ENCODE data around the gene ENAM.
"Not testable (repeated sequence)": the region's sequence is repeated elsewhere in the genome, so short reads cannot be mapped to it uniquely, and the experiment has no call there.

Gene ENAM

DNA sequence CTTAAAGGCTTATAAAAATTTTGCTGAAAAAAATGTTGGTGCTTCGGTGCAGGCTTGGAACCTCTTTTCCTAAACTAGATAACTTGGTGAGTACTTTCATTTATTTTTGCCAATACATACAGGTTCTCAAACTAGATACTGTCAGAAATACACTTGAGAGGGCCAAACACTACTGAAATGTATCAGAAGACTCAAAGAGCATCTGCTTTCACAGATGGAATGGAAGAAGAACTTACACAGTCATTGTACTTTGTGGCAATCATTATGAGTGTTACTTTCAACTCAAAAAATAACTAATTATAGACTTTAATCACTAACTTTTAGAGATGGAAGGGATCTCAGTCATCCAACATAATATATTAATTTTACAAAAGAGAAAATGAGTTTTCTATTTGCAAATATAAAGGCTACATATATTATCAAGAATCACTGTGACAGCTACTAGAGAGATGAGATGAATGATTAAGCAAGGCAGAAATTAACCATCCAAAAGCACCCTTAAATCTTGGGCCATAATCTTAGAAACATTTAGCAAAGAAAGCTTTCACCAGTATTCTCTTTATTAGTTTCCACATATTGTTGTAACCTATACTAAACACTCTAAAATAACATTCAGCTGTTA lies 1.0 kb downstream of the ENAM start:
- TF ChIP-seq, protein P1, sequence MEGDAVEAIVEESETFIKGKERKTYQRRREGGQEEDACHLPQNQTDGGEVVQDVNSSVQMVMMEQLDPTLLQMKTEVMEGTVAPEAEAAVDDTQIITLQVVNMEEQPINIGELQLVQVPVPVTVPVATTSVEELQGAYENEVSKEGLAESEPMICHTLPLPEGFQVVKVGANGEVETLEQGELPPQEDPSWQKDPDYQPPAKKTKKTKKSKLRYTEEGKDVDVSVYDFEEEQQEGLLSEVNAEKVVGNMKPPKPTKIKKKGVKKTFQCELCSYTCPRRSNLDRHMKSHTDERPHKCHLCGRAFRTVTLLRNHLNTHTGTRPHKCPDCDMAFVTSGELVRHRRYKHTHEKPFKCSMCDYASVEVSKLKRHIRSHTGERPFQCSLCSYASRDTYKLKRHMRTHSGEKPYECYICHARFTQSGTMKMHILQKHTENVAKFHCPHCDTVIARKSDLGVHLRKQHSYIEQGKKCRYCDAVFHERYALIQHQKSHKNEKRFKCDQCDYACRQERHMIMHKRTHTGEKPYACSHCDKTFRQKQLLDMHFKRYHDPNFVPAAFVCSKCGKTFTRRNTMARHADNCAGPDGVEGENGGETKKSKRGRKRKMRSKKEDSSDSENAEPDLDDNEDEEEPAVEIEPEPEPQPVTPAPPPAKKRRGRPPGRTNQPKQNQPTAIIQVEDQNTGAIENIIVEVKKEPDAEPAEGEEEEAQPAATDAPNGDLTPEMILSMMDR (conservative IDR thresholded peaks at IDR 0.05) = no peak
- TF ChIP-seq ZFX (IDR thresholded peaks at IDR 0.05) = no peak
- no peak overlapping the region for H3K27ac ChIP-seq

DNA sequence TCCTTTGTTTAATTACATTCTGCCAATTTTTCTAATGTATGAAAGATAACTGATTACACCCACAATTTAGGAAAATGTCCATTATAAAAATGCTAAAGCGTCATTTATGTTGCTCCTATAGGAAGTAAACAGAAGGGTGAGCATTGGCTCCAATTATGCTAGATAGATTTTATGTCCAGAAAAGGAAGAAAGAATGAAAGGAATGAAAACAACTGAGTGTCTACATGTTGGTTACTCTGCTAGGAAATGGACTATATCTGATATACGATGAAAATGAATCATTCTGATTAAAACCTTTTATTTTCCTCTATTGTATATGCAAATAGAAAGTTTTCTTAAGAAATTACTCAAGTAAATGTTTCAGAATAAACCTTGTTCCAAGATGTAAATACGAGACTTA lies 1.6 kb downstream of the ENAM start:
- TF ChIP-seq ZFX (IDR thresholded peaks at IDR 0.05) = no peak
- TF ChIP-seq, protein P1 (conservative IDR thresholded peaks at IDR 0.05) = no peak
- H3K27ac ChIP-seq = no peak overlapping the region

DNA sequence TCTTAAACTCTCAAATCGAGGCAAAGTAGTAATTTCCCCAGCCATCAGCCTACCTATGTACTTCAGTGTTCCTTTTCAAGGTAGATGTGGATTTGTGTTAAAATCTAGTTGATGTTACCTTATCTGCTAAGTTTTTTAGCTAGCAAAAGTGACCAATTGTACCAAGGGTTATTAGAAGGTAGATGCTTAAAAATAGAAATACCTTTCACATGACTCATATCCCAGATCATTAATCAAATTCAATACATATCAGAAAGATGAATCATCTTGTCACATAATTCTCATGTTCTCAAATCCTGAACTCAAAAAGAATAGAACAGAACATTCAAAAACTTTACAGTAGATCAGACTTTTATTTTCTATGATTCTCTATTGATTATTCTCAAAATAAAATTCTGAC lies 3.5 kb downstream of the ENAM start:
- H3K27ac ChIP-seq = no peak overlapping the region
- TF ChIP-seq, protein P1 (conservative IDR thresholded peaks at IDR 0.05) = no peak
- TF ChIP-seq ZFX (IDR thresholded peaks at IDR 0.05) = no peak

DNA sequence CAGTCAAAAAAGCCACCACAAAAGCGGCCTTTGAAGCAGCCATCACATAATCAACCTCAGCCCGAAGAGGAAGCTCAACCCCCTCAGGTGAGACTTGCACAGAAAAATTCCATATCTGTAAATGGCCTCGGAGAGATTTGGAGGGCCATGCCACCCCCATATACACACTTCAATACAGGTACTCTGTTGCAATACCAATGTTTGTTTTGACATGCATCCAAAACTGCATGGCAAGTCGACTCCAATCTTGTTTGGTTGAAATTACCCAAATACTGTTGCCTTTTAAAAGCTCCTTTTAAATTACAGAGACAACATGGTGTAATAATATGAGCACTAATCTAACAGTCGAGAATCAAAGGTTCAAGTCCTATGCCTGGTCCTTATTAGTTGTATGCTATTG lies 5.9 kb downstream of the ENAM start:
- TF ChIP-seq ZFX (IDR thresholded peaks at IDR 0.05) = no peak
- no peak overlapping the region for H3K27ac ChIP-seq

DNA sequence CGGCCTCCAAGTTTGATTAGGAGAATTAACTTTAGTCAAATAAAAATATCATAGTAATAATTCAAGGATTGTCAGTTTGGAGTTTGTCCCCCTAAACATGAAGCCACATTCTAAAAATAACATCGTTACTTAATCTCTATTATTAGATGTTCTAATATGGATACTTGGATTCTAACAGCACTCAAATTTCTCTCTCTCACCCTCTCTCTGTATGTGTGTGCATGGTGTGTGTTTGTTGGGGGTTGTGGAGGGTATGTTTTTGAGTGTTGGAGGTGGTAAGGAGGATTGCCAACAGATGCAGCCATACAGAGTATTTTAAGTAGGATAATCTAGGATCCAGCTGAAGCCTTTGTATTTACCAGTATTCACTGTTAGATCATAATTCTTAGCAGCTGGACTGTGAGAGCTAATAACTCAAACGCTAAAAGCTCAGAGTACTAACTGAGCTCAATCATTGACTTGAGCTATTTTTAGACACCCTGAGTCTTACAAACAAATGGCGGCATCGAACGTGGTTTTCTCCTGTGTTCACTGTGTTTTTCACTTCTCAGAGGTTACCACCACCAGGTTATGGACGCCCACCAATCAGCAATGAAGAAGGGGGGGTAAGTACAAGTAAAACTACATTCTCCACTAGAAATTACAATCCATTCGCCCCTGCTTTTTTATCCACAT lies 8.8 kb downstream of the ENAM start:
- TF ChIP-seq, protein P1 (conservative IDR thresholded peaks at IDR 0.05) = no peak
- TF ChIP-seq ZFX (IDR thresholded peaks at IDR 0.05) = no peak
- H3K27ac ChIP-seq = no peak overlapping the region

DNA sequence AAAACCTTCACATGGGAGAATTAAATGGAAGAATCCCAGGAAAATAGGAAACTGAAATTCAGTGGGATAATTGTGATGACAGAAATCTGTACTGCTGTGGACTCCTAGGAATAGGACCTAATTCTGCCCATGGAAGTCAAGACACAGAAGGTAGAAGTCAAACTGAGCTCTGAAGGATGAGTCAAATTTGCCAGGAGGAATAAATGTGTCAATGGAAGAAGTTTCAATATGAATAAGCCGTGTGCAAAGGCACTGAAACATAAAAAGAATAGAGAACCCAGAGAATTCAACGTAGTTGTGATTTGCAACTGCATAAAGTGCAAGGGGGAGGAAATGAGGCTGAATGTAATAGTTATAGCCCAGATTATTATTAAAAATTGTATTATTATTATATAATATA lies 11.6 kb downstream of the ENAM start:
- TF ChIP-seq, protein P1 (conservative IDR thresholded peaks at IDR 0.05) = no peak
- no peak for TF ChIP-seq ZFX (IDR thresholded peaks at IDR 0.05)
- no peak overlapping the region for H3K27ac ChIP-seq

DNA sequence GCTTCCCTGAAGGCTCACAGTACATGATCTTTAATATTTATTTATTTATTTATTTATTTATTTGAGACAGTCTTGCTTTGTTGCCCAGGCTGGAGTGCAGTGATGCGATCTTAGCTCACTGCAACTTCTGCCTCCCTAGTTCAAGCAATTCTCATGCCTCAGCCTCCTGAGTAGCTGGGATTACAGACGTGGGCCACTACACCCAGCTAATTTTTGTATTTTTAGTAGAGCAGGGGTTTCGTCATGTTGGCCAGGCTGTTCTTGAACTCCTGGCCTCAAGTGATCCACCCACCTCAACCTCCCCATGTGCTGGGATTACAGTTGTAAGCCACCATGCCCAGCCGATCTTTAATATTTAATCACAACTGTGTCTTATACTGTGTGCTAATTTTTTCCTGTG lies 22.2 kb downstream of the ENAM start:
- not testable (repeated sequence) for H3K27ac ChIP-seq

DNA sequence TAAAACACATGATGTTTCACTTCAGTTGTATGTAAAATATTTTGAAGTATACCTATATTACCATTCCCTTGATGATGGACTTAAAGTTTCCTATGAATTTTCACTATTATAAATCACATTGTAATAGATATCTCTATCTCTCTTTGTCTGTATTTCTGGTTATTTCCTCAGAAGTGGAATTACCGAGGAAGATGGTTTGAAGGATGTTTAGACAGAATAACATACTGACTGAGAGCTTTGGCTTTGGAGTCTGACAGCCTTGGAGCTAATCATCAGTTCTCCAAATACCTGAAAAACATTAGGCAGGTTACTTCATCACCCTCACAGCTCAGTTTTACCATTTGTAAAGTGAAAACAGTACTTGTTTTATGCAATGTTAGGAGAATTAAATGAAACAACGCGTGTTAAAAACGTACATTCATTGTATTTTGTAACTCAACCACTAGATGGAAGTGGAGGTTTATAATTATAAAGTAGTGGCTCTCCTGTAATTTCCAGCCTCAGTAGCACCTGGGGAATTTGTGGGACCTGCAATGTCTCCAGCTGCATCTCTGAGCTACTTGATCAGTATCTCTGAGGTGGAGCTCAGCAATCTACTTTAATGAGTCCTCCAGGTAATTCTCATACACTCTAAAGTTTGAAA lies 23.4 kb downstream of the ENAM start:
- TF ChIP-seq, protein P1 (conservative IDR thresholded peaks at IDR 0.05) = peak; percentile 65
- no peak for TF ChIP-seq ZFX (IDR thresholded peaks at IDR 0.05)
- no peak overlapping the region for H3K27ac ChIP-seq

Measured in C4-2B (cell line).